Loucy (cell line): Measurements from ENCODE around the gene RXRA.
"Not testable (repeated sequence)": the region's sequence is repeated elsewhere in the genome, so short reads cannot be mapped to it uniquely, and the experiment has no call there.

Experiments used
- CTCF ChIP-seq: fragments of 200-600 bp; sonication (generic); conservative IDR thresholded peaks from 2 replicates; pipeline ENCODE4 v1.5.1; 2014; ENCODE audit warnings: mild to moderate bottlenecking, antibody characterized with exemption, low read length
- EZH2phosphoT487 ChIP-seq: fragments of 200-600 bp; IDR thresholded peaks from 2 replicates; pipeline ENCODE4 v1.6.1; 2018; ENCODE audit warnings: antibody characterized with exemption, mild to moderate bottlenecking, moderate library complexity, borderline replicate concordance

DNA sequence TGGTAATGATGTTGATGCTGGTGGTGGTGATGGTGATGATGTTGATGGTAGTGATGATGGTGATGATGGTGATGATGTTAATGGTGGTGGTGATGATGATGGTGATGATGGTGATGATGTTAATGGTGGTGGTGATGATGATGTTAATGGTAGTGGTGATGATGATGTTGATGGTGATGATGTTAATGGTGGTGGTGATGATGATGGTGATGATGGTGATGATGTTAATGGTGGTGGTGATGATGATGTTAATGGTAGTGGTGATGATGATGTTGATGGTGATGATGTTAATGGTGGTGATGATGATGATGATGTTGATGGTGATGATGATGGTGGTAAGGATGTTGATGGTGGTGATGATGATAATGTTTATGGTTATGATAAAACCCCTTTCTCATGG, 20.2 kb upstream of the RXRA start:
- not testable (repeated sequence) for TF ChIP-seq CTCF, EZH2phosphoT487
